GM12864 (cell line): ENCODE results near the gene MYT1.
A peak's percentile ranks its signal among the peaks of the same experiment; 100 is the strongest.

Source experiments
- DNase-seq: peaks from one replicate; pipeline ENCODE4 v3.0.0-alpha.2; 2011; ENCODE audit warnings: low read depth
- H3K4me3 ChIP-seq: 2 replicates; pipeline ENCODE4 v1.5.1; 2011; ENCODE audit warnings: mild to moderate bottlenecking, low read depth, low read length, control low read depth
- CTCF ChIP-seq: IDR thresholded peaks from 2 replicates; pipeline ENCODE4 v1.5.1; 2011; ENCODE audit warnings: low read depth, mild to moderate bottlenecking, moderate library complexity, low read length, control low read depth, inconsistent platforms; ENCODE audit errors: missing control alignments

MYT1 gene

GRCh38 chr20:64236137-64237088, 72.2 kb downstream of the MYT1 start:
- no peak for TF ChIP-seq CTCF
- no peak for DNase-seq

DNA sequence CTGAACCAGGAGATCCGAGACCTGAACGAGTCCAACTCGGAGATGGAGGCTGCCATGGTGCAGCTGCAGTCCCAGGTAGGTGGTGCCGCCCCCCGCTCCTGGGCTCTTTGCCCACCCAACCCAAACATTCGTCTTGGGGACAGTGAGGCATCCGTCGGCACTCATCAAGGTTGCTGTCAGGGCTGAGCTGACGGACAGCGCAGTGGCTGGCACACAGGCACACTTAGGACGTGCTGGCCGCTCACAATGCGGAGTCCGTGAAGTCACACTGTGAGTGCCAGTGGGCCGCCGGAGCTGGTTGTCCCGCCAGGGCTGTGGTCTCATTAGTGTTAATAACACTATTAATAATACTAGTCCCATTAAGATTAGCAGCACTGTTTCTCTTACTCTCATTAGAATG, 73.1 kb downstream of the MYT1 start:
- no peak overlapping the region for H3K4me3 ChIP-seq
- TF ChIP-seq CTCF = no peak
- DNase-seq = no peak

More at GRCh38 chr20:64236137-64237088, 72.2 kb downstream of the MYT1 start:
- no peak overlapping the region for H3K4me3 ChIP-seq

DNA sequence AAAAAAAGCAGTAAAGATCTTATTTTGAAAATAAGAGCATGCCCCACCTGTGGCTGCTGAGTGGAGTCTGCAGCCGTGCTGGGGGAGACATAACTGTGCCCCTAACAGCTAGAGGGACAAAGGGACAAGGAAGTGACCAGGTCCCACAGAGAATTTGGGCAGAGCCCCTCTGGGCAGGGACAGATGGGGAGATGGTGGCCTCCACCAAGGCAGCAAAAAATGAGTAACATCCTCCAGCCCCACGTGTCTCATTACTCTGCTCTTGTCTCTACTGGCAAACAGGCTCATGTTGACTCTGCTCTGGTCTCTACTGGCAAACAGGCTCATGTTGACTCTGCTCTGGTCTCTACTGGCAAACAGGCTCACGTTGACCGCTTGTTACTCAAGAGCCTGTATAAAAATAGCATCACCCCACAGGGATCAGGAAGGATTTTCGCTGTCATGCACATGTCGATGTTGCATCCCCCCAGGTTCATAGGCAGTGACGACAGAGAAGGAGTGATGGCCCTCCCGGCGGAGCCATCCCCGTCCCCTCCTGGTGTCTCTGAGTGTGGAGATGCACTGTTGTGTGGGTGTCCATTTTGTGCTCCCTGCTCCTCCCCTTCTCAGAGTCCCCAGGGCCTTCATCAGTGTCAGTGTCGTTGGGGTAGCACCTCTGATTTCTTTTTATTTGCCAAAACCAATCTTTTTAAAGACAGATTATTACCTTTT, 74.0 kb downstream of the MYT1 start:
- DNase-seq = no peak
- no peak overlapping the region for H3K4me3 ChIP-seq
- no peak for TF ChIP-seq CTCF

DNA sequence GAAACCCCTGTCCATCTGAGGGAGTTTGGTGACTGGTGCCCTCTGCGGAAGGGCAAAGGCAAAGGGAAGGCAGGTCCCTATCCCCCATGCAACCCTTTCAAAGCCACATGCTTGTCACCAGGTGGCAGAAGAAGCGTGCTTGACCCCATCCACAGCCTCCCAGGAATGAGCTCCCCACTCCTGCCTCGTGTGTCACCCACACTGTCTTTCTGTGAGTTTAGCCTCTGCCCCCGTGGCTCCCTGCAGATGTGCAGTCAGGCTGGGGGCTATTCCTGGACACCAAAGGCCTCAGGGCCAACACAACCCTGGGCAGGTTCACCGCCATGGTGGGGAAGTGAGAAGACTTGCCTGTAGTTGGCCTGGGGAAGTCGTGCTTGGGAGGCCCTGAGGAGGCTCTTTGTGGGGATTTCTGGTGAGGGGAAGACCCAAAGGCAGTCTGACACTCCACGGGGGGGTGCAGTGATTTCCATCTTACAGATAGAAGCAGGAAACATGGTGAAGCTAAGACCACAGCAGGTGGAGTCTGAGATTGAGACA, 74.7 kb downstream of the MYT1 start:
- H3K4me3 ChIP-seq = no peak overlapping the region
- peak; percentile 27 for TF ChIP-seq CTCF
- DNase-seq = peak; percentile 39

- no peak for DNase-seq
- H3K4me3 ChIP-seq = no peak overlapping the region
- no peak for TF ChIP-seq CTCF
Observed at GRCh38 chr20:64239449-64240242, 75.4 kb downstream of the MYT1 start.

- no peak for TF ChIP-seq CTCF
- no peak overlapping the region for H3K4me3 ChIP-seq
- no peak for DNase-seq
Observed at GRCh38 chr20:64240243-64241015, 76.2 kb downstream of the MYT1 start.
